WTC11 (cell line): ENCODE data around the gene LSM7. TPM values are rescaled to one million over a fixed set of nuclear protein-coding genes. Genes with fewer than 3 reads are reported as not detected.

Source experiments
- ATAC-seq: fragments of 200-7000 bp; cut with Tn5 transposase; 2 replicates; pipeline ENCODE4 v1.10.0; 2021; ENCODE audit warnings: mild to moderate bottlenecking, moderate library complexity
- CTCF ChIA-PET: fragments of 300-600 bp; sonication (Branson Sonifier 250); formaldehyde crosslinking; loops from one replicate; lab custom pipeline; 2021; ENCODE audit warnings: antibody characterized with exemption; lab: Charles Lee
- POLR2A ChIA-PET: fragments of 350-600 bp; sonication (Branson Sonifier 250); formaldehyde crosslinking; loops from one replicate; lab custom pipeline; 2021; ENCODE audit warnings: antibody characterized with exemption; lab: Charles Lee
- DNase-seq: peaks from one replicate; pipeline ENCODE4 v3.0.0; 2021; ENCODE audit warnings: low spot score
- H3K27ac Mint-ChIP-seq: 2 replicates; pipeline ENCODE4 v1.8.0; 2021; ENCODE audit warnings: mixed read lengths
- H3K27me3 Mint-ChIP-seq: 2 replicates; pipeline ENCODE4 v1.8.0; 2021; ENCODE audit warnings: low read depth, mild to moderate bottlenecking, moderate library complexity, mixed read lengths
- H3K36me3 Mint-ChIP-seq: 2 replicates; pipeline ENCODE4 v1.8.0; 2021; ENCODE audit warnings: mixed read lengths
- H3K4me1 Mint-ChIP-seq: 2 replicates; pipeline ENCODE4 v1.8.0; 2022; ENCODE audit warnings: mixed read lengths
- H3K4me3 Mint-ChIP-seq: 2 replicates; pipeline ENCODE4 v1.8.0; 2021; ENCODE audit warnings: mild to moderate bottlenecking, moderate library complexity, mixed read lengths
- H3K9me3 Mint-ChIP-seq: 2 replicates; pipeline ENCODE4 v1.8.0; 2021; ENCODE audit warnings: mixed read lengths
- FOXP1 ChIP-seq: sonication (generic); formaldehyde crosslinking; IDR thresholded peaks from 2 replicates; pipeline ENCODE4 v1.8.0; 2022; ENCODE audit warnings: missing genetic modification reagents, mild to moderate bottlenecking, moderate library complexity, borderline replicate concordance
- KAT7 ChIP-seq: sonication (generic); formaldehyde crosslinking; IDR thresholded peaks from 2 replicates; pipeline ENCODE4 v1.8.1; 2023; ENCODE audit warnings: missing genetic modification reagents, mild to moderate bottlenecking, borderline replicate concordance
- NR1H2 ChIP-seq: sonication (generic); formaldehyde crosslinking; IDR thresholded peaks from 2 replicates; pipeline ENCODE4 v1.9.0; 2021; ENCODE audit warnings: mild to moderate bottlenecking, moderate library complexity, missing genetic modification reagents
- total RNA-seq: library from RNA; stranded (reverse); gene quantifications from 3 replicates; pipeline ENCODE4 v1.2.3, GENCODE V29; 2021
- TF ChIP-seq, protein P1 (sequence below): sonication (generic); formaldehyde crosslinking; conservative IDR thresholded peaks from 2 replicates; pipeline ENCODE4 v1.8.1; 2022; ENCODE audit warnings: mild to moderate bottlenecking, missing genetic modification reagents
- TF ChIP-seq, protein P2 (sequence below): sonication (generic); formaldehyde crosslinking; IDR thresholded peaks from 2 replicates; pipeline ENCODE4 v1.8.0; 2023; ENCODE audit warnings: missing genetic modification reagents
- TF ChIP-seq, protein P3 (sequence below): sonication (generic); formaldehyde crosslinking; IDR thresholded peaks from 2 replicates; pipeline ENCODE4 v1.8.1; 2023; ENCODE audit warnings: mild to moderate bottlenecking, moderate library complexity, missing genetic modification reagents
- TF ChIP-seq, protein P4 (sequence below): sonication (generic); formaldehyde crosslinking; IDR thresholded peaks from 2 replicates; pipeline ENCODE4 v1.8.1; 2022; ENCODE audit warnings: missing genetic modification reagents, borderline replicate concordance
- TF ChIP-seq, protein P5 (sequence below): sonication (generic); formaldehyde crosslinking; IDR thresholded peaks from 2 replicates; pipeline ENCODE4 v1.8.1; 2023; ENCODE audit warnings: mild to moderate bottlenecking, missing genetic modification reagents, borderline replicate concordance
- TF ChIP-seq, protein P6 (sequence below): fragments of 250-450 bp; sonication (Bioruptor Pico); IDR thresholded peaks from 2 replicates; pipeline ENCODE4 v1.9.0; 2021; ENCODE audit warnings: mild to moderate bottlenecking, borderline replicate concordance

LSM7 gene
- total RNA-seq, 1 experiment from 2014 or later, result 245 TPM

DNA sequence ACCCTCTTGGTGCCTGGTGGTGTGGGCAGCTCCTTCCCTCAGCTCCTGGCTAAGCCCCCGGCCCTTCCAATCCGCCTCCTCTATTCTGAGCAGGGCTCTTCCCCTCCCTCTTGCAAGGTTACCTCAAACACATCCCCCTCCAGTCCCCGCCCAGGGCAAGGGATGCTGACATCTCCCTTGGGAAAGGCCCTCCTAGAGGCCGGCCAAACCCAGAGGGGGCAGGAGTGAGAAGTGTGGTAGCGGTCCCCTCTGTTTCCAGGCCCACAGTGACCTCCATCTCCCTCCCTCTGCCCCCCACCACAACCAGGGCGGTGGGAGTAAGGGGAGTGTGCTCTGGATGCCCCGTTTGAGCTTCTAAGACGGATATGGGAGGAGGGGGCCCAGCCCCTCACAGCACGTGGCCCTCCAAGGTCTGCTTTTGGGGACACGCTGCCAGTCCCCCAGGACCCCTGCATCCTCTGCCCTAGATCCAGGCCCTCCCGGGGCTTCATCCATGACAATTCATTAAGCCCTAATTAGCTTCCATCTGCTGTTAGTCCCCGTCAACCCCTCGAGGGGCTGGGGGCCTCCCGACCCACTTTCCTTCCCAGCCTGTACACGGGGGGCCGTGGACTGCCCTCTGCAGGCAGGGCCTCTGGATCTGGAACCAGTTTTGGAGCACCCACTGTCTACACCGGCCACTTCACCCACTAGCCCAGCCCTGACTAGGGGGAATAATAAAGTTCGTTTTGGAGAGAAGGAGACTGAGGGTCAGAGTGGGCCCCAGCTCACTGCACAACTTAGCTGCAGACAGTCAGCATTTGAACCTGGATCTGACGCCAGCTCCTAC lies 22.7 kb downstream of the LSM7 start:
- ATAC-seq, result no peak; the same call in 1 of the 2 replicates
- H3K27ac Mint-ChIP-seq, result no peak overlapping the region
- no peak for DNase-seq
- H3K27me3 Mint-ChIP-seq, result peaks cover 25% of the 10 kb centered on the region
- H3K36me3 Mint-ChIP-seq, result no peaks in the 10 kb centered on the region
- H3K4me1 Mint-ChIP-seq, result peaks cover 7% of the 10 kb centered on the region
- no peak overlapping the region for H3K4me3 Mint-ChIP-seq
- TF ChIP-seq, protein P1, sequence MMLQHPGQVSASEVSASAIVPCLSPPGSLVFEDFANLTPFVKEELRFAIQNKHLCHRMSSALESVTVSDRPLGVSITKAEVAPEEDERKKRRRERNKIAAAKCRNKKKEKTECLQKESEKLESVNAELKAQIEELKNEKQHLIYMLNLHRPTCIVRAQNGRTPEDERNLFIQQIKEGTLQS (CRISPR knock-in tag), result no peak
- TF ChIP-seq, protein P2, sequence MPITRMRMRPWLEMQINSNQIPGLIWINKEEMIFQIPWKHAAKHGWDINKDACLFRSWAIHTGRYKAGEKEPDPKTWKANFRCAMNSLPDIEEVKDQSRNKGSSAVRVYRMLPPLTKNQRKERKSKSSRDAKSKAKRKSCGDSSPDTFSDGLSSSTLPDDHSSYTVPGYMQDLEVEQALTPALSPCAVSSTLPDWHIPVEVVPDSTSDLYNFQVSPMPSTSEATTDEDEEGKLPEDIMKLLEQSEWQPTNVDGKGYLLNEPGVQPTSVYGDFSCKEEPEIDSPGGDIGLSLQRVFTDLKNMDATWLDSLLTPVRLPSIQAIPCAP, result no peak
- TF ChIP-seq NR1H2 (CRISPR knock-in tag), result no peak
- TF ChIP-seq, protein P3, sequence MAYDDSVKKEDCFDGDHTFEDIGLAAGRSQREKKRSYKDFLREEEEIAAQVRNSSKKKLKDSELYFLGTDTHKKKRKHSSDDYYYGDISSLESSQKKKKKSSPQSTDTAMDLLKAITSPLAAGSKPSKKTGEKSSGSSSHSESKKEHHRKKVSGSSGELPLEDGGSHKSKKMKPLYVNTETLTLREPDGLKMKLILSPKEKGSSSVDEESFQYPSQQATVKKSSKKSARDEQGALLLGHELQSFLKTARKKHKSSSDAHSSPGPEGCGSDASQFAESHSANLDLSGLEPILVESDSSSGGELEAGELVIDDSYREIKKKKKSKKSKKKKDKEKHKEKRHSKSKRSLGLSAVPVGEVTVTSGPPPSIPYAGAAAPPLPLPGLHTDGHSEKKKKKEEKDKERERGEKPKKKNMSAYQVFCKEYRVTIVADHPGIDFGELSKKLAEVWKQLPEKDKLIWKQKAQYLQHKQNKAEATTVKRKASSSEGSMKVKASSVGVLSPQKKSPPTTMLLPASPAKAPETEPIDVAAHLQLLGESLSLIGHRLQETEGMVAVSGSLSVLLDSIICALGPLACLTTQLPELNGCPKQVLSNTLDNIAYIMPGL (CRISPR knock-in tag), result no peak
- TF ChIP-seq, protein P4, sequence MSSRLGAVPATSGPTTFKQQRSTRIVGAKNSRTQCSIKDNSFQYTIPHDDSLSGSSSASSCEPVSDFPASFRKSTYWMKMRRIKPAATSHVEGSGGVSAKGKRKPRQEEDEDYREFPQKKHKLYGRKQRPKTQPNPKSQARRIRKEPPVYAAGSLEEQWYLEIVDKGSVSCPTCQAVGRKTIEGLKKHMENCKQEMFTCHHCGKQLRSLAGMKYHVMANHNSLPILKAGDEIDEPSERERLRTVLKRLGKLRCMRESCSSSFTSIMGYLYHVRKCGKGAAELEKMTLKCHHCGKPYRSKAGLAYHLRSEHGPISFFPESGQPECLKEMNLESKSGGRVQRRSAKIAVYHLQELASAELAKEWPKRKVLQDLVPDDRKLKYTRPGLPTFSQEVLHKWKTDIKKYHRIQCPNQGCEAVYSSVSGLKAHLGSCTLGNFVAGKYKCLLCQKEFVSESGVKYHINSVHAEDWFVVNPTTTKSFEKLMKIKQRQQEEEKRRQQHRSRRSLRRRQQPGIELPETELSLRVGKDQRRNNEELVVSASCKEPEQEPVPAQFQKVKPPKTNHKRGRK (CRISPR knock-in tag), result no peak
- TF ChIP-seq, protein P5, sequence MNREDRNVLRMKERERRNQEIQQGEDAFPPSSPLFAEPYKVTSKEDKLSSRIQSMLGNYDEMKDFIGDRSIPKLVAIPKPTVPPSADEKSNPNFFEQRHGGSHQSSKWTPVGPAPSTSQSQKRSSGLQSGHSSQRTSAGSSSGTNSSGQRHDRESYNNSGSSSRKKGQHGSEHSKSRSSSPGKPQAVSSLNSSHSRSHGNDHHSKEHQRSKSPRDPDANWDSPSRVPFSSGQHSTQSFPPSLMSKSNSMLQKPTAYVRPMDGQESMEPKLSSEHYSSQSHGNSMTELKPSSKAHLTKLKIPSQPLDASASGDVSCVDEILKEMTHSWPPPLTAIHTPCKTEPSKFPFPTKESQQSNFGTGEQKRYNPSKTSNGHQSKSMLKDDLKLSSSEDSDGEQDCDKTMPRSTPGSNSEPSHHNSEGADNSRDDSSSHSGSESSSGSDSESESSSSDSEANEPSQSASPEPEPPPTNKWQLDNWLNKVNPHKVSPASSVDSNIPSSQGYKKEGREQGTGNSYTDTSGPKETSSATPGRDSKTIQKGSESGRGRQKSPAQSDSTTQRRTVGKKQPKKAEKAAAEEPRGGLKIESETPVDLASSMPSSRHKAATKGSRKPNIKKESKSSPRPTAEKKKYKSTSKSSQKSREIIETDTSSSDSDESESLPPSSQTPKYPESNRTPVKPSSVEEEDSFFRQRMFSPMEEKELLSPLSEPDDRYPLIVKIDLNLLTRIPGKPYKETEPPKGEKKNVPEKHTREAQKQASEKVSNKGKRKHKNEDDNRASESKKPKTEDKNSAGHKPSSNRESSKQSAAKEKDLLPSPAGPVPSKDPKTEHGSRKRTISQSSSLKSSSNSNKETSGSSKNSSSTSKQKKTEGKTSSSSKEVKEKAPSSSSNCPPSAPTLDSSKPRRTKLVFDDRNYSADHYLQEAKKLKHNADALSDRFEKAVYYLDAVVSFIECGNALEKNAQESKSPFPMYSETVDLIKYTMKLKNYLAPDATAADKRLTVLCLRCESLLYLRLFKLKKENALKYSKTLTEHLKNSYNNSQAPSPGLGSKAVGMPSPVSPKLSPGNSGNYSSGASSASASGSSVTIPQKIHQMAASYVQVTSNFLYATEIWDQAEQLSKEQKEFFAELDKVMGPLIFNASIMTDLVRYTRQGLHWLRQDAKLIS (CRISPR knock-in tag), result no peak
- TF ChIP-seq, protein P6, sequence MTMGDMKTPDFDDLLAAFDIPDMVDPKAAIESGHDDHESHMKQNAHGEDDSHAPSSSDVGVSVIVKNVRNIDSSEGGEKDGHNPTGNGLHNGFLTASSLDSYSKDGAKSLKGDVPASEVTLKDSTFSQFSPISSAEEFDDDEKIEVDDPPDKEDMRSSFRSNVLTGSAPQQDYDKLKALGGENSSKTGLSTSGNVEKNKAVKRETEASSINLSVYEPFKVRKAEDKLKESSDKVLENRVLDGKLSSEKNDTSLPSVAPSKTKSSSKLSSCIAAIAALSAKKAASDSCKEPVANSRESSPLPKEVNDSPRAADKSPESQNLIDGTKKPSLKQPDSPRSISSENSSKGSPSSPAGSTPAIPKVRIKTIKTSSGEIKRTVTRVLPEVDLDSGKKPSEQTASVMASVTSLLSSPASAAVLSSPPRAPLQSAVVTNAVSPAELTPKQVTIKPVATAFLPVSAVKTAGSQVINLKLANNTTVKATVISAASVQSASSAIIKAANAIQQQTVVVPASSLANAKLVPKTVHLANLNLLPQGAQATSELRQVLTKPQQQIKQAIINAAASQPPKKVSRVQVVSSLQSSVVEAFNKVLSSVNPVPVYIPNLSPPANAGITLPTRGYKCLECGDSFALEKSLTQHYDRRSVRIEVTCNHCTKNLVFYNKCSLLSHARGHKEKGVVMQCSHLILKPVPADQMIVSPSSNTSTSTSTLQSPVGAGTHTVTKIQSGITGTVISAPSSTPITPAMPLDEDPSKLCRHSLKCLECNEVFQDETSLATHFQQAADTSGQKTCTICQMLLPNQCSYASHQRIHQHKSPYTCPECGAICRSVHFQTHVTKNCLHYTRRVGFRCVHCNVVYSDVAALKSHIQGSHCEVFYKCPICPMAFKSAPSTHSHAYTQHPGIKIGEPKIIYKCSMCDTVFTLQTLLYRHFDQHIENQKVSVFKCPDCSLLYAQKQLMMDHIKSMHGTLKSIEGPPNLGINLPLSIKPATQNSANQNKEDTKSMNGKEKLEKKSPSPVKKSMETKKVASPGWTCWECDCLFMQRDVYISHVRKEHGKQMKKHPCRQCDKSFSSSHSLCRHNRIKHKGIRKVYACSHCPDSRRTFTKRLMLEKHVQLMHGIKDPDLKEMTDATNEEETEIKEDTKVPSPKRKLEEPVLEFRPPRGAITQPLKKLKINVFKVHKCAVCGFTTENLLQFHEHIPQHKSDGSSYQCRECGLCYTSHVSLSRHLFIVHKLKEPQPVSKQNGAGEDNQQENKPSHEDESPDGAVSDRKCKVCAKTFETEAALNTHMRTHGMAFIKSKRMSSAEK (CRISPR knock-in tag), result no peak
- no peak for TF ChIP-seq FOXP1 (CRISPR knock-in tag)
- TF ChIP-seq KAT7 (CRISPR knock-in tag), result no peak
- H3K9me3 Mint-ChIP-seq, result no peaks in the 10 kb centered on the region
- POLR2A ChIA-PET, result no interaction called here
- CTCF ChIA-PET, result interaction anchor here (0.5 to 2.4 kb wide), 7 partner anchors 10 to 210 kb away, joined by 3 to 12 read pairs (median 3); partner anchors contain the start of gene MOB3A
